ENCODE data around the gene HOMER1. TPM values are rescaled to one million over a fixed set of nuclear protein-coding genes. Genes with fewer than 3 reads are reported as not detected.

Gene HOMER1
- total RNA-seq, 2 donors from 2014 or later = 2.1 to 15.8 TPM

- Histone ChIP-seq H3K4me1 (replicated peaks) (no peaks in the 10 kb centered on the region), H3K27ac (no peak overlapping the region), H3K36me3 (no peaks in the 10 kb centered on the region), H3K4me3 (no peak overlapping the region), H3K27me3 (replicated peaks; ENCODE audit: insufficient read depth) (no peaks in the 10 kb centered on the region), H3K9me3 (no peaks in the 10 kb centered on the region)
- intact Hi-C loops (cut with DNase I) = no loop called here
- TF ChIP-seq, protein P1, sequence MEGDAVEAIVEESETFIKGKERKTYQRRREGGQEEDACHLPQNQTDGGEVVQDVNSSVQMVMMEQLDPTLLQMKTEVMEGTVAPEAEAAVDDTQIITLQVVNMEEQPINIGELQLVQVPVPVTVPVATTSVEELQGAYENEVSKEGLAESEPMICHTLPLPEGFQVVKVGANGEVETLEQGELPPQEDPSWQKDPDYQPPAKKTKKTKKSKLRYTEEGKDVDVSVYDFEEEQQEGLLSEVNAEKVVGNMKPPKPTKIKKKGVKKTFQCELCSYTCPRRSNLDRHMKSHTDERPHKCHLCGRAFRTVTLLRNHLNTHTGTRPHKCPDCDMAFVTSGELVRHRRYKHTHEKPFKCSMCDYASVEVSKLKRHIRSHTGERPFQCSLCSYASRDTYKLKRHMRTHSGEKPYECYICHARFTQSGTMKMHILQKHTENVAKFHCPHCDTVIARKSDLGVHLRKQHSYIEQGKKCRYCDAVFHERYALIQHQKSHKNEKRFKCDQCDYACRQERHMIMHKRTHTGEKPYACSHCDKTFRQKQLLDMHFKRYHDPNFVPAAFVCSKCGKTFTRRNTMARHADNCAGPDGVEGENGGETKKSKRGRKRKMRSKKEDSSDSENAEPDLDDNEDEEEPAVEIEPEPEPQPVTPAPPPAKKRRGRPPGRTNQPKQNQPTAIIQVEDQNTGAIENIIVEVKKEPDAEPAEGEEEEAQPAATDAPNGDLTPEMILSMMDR (IDR thresholded peaks at IDR 0.05) = no peak
- TF ChIP-seq POLR2AphosphoS5 (IDR thresholded peaks at IDR 0.05) (no peak), POLR2A (IDR thresholded peaks at IDR 0.05) (no peak)
- no peak for DNase-seq (ENCODE audit: low spot score)
- WGBS = 88% methylated on average over 2 of the region's 2 CpGs
Measured at GRCh38 chr5:79456890-79457583, 56.9 kb downstream of the HOMER1 start.

- no peaks in the 10 kb centered on the region for H3K9me3 ChIP-seq
- H3K36me3 ChIP-seq = no peaks in the 10 kb centered on the region
- H3K27me3 ChIP-seq (replicated peaks; ENCODE audit: insufficient read depth) = no peaks in the 10 kb centered on the region
- no peak overlapping the region for H3K4me3 ChIP-seq
- TF ChIP-seq POLR2AphosphoS5 (IDR thresholded peaks at IDR 0.05) (no peak), POLR2A (IDR thresholded peaks at IDR 0.05) (no peak)
- TF ChIP-seq, protein P1 (IDR thresholded peaks at IDR 0.05) = no peak
- intact Hi-C loops (cut with DNase I) = no loop called here
- H3K4me1 ChIP-seq (replicated peaks) = no peaks in the 10 kb centered on the region
- no peak for DNase-seq (ENCODE audit: low spot score)
- H3K27ac ChIP-seq = no peak overlapping the region
Measured at GRCh38 chr5:79456400-79456799, 57.5 kb downstream of the HOMER1 start.

DNA sequence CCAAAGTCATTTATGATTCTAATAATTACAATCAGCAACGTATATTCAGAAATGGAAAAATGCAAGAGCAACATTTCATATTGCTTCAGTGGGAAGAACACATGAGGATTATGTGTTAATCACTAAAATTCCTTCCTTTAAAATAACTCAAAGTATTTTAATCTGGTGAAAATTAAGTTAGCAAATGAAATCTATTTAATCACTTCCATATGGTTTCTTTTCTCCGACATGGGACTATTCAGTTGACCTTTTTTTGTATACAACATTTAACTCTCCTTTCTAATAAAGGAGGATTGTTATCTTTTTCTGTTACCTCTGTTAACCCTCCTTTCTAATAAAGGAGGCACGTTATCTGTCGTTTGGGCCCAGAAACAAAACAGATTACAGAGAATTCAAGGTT is 59.9 kb downstream of the HOMER1 start:
- H3K27me3 ChIP-seq (replicated peaks; ENCODE audit: insufficient read depth) = no peaks in the 10 kb centered on the region

GRCh38 chr5:79448336-79448735 is 65.6 kb downstream of the HOMER1 start:
- H3K27ac ChIP-seq = no peak overlapping the region
- no peaks in the 10 kb centered on the region for H3K9me3 ChIP-seq
- WGBS = 59% methylated on average over 2 of the region's 2 CpGs
- no peak overlapping the region for H3K4me3 ChIP-seq
- intact Hi-C loops (cut with DNase I) = no loop called here
- TF ChIP-seq, protein P1 (IDR thresholded peaks at IDR 0.05) = no peak
- TF ChIP-seq POLR2AphosphoS5 (IDR thresholded peaks at IDR 0.05) (no peak), POLR2A (IDR thresholded peaks at IDR 0.05) (no peak)
- H3K27me3 ChIP-seq (replicated peaks; ENCODE audit: insufficient read depth) = no peaks in the 10 kb centered on the region
- DNase-seq (ENCODE audit: low spot score) = no peak
- H3K36me3 ChIP-seq = no peaks in the 10 kb centered on the region
- no peaks in the 10 kb centered on the region for H3K4me1 ChIP-seq (replicated peaks)

More for the DNA sequence above, 59.9 kb downstream of the HOMER1 start:
- H3K4me3 ChIP-seq = no peak overlapping the region
- H3K36me3 ChIP-seq = no peaks in the 10 kb centered on the region
- H3K9me3 ChIP-seq = no peaks in the 10 kb centered on the region
- no peak overlapping the region for H3K27ac ChIP-seq
- WGBS = 76% methylated on average over 4 of the region's 4 CpGs
- DNase-seq (ENCODE audit: low spot score) = no peak
- no peak for TF ChIP-seq POLR2A (IDR thresholded peaks at IDR 0.05)
- no peak for TF ChIP-seq POLR2AphosphoS5 (IDR thresholded peaks at IDR 0.05)
- TF ChIP-seq, protein P1 (IDR thresholded peaks at IDR 0.05) = no peak
- H3K4me1 ChIP-seq (replicated peaks) = no peaks in the 10 kb centered on the region
- intact Hi-C loops (cut with DNase I) = no loop called here

- 78% methylated on average over 2 of the region's 2 CpGs for WGBS
- intact Hi-C loops (cut with DNase I) = no loop called here
- Histone ChIP-seq H3K27ac (no peak overlapping the region), H3K27me3 (replicated peaks; ENCODE audit: insufficient read depth) (no peaks in the 10 kb centered on the region), H3K4me1 (replicated peaks) (no peaks in the 10 kb centered on the region), H3K4me3 (no peak overlapping the region), H3K9me3 (no peaks in the 10 kb centered on the region), H3K36me3 (no peaks in the 10 kb centered on the region)
- no peak for DNase-seq (ENCODE audit: low spot score)
- TF ChIP-seq POLR2AphosphoS5 (IDR thresholded peaks at IDR 0.05) (no peak), POLR2A (IDR thresholded peaks at IDR 0.05) (no peak)
- TF ChIP-seq, protein P1 (IDR thresholded peaks at IDR 0.05) = no peak
Measured at GRCh38 chr5:79436821-79437220, 77.1 kb downstream of the HOMER1 start.
